ENCODE data around the gene CSNK1D.

Gene CSNK1D

GRCh38 chr17:82226146-82226808, 47.2 kb downstream of the CSNK1D start:
- DNase-seq, result no peak

GRCh38 chr17:82225368-82226029, 48.0 kb downstream of the CSNK1D start:
- no peak for DNase-seq

- no peak for DNase-seq
These were observed 48.8 kb downstream of the CSNK1D start for GRCh38 chr17:82224666-82225065.

- no peak for DNase-seq
These were observed 50.0 kb downstream of the CSNK1D start for GRCh38 chr17:82223517-82223916.

GRCh38 chr17:82222816-82223215, 50.7 kb downstream of the CSNK1D start:
- no peak for DNase-seq

GRCh38 chr17:82221341-82221902, 52.1 kb downstream of the CSNK1D start:
- DNase-seq, result no peak

GRCh38 chr17:82219753-82220709, 53.5 kb downstream of the CSNK1D start:
- no peak for DNase-seq

- no peak for DNase-seq
These were observed 54.4 kb downstream of the CSNK1D start for GRCh38 chr17:82219083-82219482.

GRCh38 chr17:82218349-82219075, 55.0 kb downstream of the CSNK1D start:
- no peak for DNase-seq

GRCh38 chr17:82217530-82218204, 55.8 kb downstream of the CSNK1D start:
- DNase-seq, result no peak

GRCh38 chr17:82217120-82217529, 56.4 kb downstream of the CSNK1D start:
- DNase-seq, result no peak

GRCh38 chr17:82216301-82217119, 57.0 kb downstream of the CSNK1D start:
- DNase-seq, result peak; percentile 35

- no peak for DNase-seq
These were observed 57.6 kb downstream of the CSNK1D start for GRCh38 chr17:82215972-82216300.

- DNase-seq, result no peak
These were observed 58.2 kb downstream of the CSNK1D start for GRCh38 chr17:82215095-82215971.

GRCh38 chr17:82214012-82214628, 59.4 kb downstream of the CSNK1D start:
- DNase-seq, result no peak

GRCh38 chr17:82213251-82214011, 60.1 kb downstream of the CSNK1D start:
- peak; percentile 47 for DNase-seq

- peak; percentile 52 for DNase-seq
These were observed 60.9 kb downstream of the CSNK1D start, which contains the start of gene CCDC57 for GRCh38 chr17:82212331-82213250. Gene CCDC57, minus strand, starts transcription at chr17:82212842. Its CDS starts 10,898 bp downstream, at chr17:82201944.

Data from activated CD4-positive, alpha-beta T cell treated with anti-CD3 and anti-CD28 coated beads, Interleukin-2, amount 50 U/mL, for 1 hour (primary cell).